Tibial artery (tissue), 4 donors: ENCODE data around the gene CRELD1.
A peak's percentile ranks its signal among the peaks of the same experiment; 100 is the strongest.

Experiments used
- DNase-seq, 2 donors: peaks; one replicate each; pipeline ENCODE4 v3.0.0-alpha.2; 2019
- H3K27ac ChIP-seq, 2 donors: fragments of 200-600 bp; sonication (generic) in 1 of 2; 1 replicate in 1 of 2; 2 replicates in 1 of 2; pipeline ENCODE4 v1.5.1; 2018 to 2019; ENCODE audit warnings: mild to moderate bottlenecking in 1 of 2
- H3K27me3 ChIP-seq, 2 donors: fragments of 200-600 bp; sonication (generic) in 1 of 2; one replicate each; pipeline versions ENCODE4 v1.5.1 to v1.6.0; 2016 to 2019
- H3K36me3 ChIP-seq, 3 donors: fragments of 200-600 bp; sonication (generic) in 2 of 3; one replicate each; pipeline ENCODE4 v1.5.1; 2016 to 2019; ENCODE audit warnings: mild to moderate bottlenecking in 2 of 3
- H3K4me1 ChIP-seq, 4 donors: fragments of 200-600 bp; sonication (generic) in 2 of 4; 1 replicate in 3 of 4; 2 replicates in 1 of 4; pipeline ENCODE4 v1.5.1; 2016 to 2019
- H3K4me3 ChIP-seq, 2 donors: fragments of 200-600 bp; sonication (generic) in 1 of 2; 1 replicate in 1 of 2; 2 replicates in 1 of 2; pipeline ENCODE4 v1.5.1; 2018 to 2019; ENCODE audit warnings: mild to moderate bottlenecking in 2 of 2
- H3K9me3 ChIP-seq, 3 donors: fragments of 200-600 bp; sonication (generic) in 1 of 3; one replicate each; pipeline ENCODE4 v1.5.1; 2016 to 2019
- intact Hi-C: fragments of 100-400 bp; cut with DNase I; formaldehyde crosslinking; loops from one replicate; pipeline ENCODE4 v1.15.0; 2023; ENCODE audit warnings: low total_unique reads
- TF ChIP-seq, protein P1 (sequence below), 2 experiments: fragments of 200-600 bp in 1 of 2; fragments of 450-650 bp in 1 of 2; IDR thresholded peaks; one replicate each; pipeline ENCODE4 v1.5.1; 2017 to 2019; ENCODE audit warnings: antibody characterized with exemption in 2 of 2, mild to moderate bottlenecking in 1 of 2, moderate library complexity in 1 of 2

The CRELD1 gene

GRCh38 chr3:9902372-9903237 lies 31.0 kb upstream of the CRELD1 start, which contains the start of gene IL17RE:
TSS of gene IL17RE (plus strand) at chr3:9902848. CDS start at chr3:9902933, 85 bp downstream.
- peak within 1 kb of the TSS; percentile 79 to 82 for H3K27ac ChIP-seq
- H3K4me1 ChIP-seq, result peaks cover 0 to 46% (median 17%) of the 10 kb centered on the region in 4 donors
- H3K27me3 ChIP-seq, result no peaks in the 10 kb centered on the region
- DNase-seq, result peak in 1 of 2 donors; percentile 80
- peaks cover 8 to 15% (median 9%) of the 10 kb centered on the region in 3 donors for H3K36me3 ChIP-seq
- H3K4me3 ChIP-seq, result peak within 1 kb of the TSS; percentile 53 to 65
- H3K9me3 ChIP-seq, result no peaks in the 10 kb centered on the region
- TF ChIP-seq, protein P1, sequence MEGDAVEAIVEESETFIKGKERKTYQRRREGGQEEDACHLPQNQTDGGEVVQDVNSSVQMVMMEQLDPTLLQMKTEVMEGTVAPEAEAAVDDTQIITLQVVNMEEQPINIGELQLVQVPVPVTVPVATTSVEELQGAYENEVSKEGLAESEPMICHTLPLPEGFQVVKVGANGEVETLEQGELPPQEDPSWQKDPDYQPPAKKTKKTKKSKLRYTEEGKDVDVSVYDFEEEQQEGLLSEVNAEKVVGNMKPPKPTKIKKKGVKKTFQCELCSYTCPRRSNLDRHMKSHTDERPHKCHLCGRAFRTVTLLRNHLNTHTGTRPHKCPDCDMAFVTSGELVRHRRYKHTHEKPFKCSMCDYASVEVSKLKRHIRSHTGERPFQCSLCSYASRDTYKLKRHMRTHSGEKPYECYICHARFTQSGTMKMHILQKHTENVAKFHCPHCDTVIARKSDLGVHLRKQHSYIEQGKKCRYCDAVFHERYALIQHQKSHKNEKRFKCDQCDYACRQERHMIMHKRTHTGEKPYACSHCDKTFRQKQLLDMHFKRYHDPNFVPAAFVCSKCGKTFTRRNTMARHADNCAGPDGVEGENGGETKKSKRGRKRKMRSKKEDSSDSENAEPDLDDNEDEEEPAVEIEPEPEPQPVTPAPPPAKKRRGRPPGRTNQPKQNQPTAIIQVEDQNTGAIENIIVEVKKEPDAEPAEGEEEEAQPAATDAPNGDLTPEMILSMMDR (IDR thresholded peaks at IDR 0.05), result no peak
- intact Hi-C loops, result loop anchor here (5.0 kb wide), 1 partner anchor 400 kb away; no protein-coding TSS in a partner anchor

DNA sequence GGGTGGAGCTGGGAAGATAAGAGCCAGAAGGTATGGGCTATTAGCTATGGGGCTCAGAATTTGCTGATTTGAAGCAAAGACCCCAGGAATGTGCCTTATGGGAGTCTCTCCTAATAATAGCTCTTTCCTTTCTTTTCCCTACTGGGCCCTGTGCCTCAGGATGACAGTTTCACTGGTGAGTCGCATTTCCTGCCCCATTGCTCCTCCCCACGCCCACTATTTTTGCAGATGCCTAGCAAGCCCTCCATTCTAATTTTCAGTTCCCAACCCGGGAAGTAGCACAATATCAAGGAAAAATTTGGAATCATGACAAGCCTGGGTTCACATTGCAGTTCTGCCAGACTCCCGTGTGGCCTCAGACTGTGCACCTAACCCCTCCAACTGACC lies 30.4 kb upstream of the CRELD1 start:
- peak in 1 of 2 donors; percentile 67 for DNase-seq
- no peaks in the 10 kb centered on the region for H3K27me3 ChIP-seq
- H3K27ac ChIP-seq, result peak overlapping the region; percentile 79 to 82
- H3K4me3 ChIP-seq, result peak overlapping the region; percentile 53 to 65
- H3K36me3 ChIP-seq, result peaks cover 8 to 21% (median 9%) of the 10 kb centered on the region in 3 donors
- H3K9me3 ChIP-seq, result no peaks in the 10 kb centered on the region
- TF ChIP-seq, protein P1 (IDR thresholded peaks at IDR 0.05), result no peak
- peaks cover 0 to 42% (median 17%) of the 10 kb centered on the region in 4 donors for H3K4me1 ChIP-seq
- intact Hi-C loops, result loop anchor here (5.0 kb wide), 1 partner anchor 401 kb away; no protein-coding TSS in a partner anchor

DNA sequence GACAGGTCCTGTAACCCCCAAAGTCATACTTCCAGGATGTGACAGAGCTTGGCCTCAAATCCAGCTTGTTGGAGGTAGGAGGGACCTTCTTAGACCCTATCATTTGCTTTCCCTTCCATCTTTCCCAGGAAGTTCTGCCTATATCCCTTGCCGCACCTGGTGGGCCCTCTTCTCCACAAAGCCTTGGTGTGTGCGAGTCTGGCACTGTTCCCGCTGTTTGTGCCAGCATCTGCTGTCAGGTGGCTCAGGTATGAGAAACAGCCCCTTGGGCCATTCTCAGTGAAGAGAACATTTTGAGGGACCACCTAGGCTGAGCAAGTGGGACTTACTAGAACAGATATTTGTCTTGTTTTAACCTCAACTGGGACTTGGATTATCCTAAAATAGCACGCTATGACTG lies 29.7 kb upstream of the CRELD1 start:
- Histone ChIP-seq H3K27me3 (no peaks in the 10 kb centered on the region), H3K27ac (peak overlapping the region; percentile 79 to 82), H3K36me3 (peaks cover 12 to 28% (median 13%) of the 10 kb centered on the region in 3 donors), H3K4me3 (peak overlapping the region in 1 of 2 donors; percentile 65), H3K4me1 (peaks cover 0 to 35% (median 17%) of the 10 kb centered on the region in 4 donors), H3K9me3 (no peaks in the 10 kb centered on the region)
- no peak for DNase-seq
- TF ChIP-seq, protein P1 (IDR thresholded peaks at IDR 0.05), result no peak
- intact Hi-C loops, result loop anchor here (5.0 kb wide), 1 partner anchor 402 kb away; no protein-coding TSS in a partner anchor

GRCh38 chr3:9906480-9906879 lies 27.2 kb upstream of the CRELD1 start:
- H3K4me3 ChIP-seq, result no peak overlapping the region
- TF ChIP-seq, protein P1 (IDR thresholded peaks at IDR 0.05), result no peak
- intact Hi-C loops, result no loop called here
- no peaks in the 10 kb centered on the region for H3K9me3 ChIP-seq
- H3K27ac ChIP-seq, result no peak overlapping the region
- peaks cover 13 to 53% (median 18%) of the 10 kb centered on the region in 3 donors for H3K36me3 ChIP-seq
- peaks cover 0 to 31% (median 17%) of the 10 kb centered on the region in 4 donors for H3K4me1 ChIP-seq
- H3K27me3 ChIP-seq, result no peaks in the 10 kb centered on the region
- no peak for DNase-seq

GRCh38 chr3:9908286-9908685 lies 25.3 kb upstream of the CRELD1 start:
- Histone ChIP-seq H3K27me3 (no peaks in the 10 kb centered on the region), H3K36me3 (peaks cover 13 to 65% (median 18%) of the 10 kb centered on the region in 3 donors), H3K4me3 (no peak overlapping the region), H3K4me1 (peaks cover 0 to 28% (median 7%) of the 10 kb centered on the region in 4 donors), H3K27ac (no peak overlapping the region), H3K9me3 (no peaks in the 10 kb centered on the region)
- DNase-seq, result no peak
- TF ChIP-seq, protein P1 (IDR thresholded peaks at IDR 0.05), result no peak
- intact Hi-C loops, result no loop called here
